ENCODE data around the gene TIGAR. TPM values are rescaled to one million over a fixed set of nuclear protein-coding genes. Genes with fewer than 3 reads are reported as not detected.

Gene TIGAR
- total RNA-seq (2021): 23.4 and 27.5 TPM in 2 replicates
- long read RNA-seq, transcript TIGAR-201 (6 exons, 2,782 nt): major isoform, 146 of 163 reads
- long read RNA-seq, partial matches to known transcripts: 0 of 163 reads
- long read RNA-seq, other reads (novel, unspliced or antisense): 17 of 163 reads

- no peak within 1 kb of the TSS for H3K23ac ChIP-seq (ENCODE audit: insufficient read length, low read depth, low read length)
- H2AK5ac ChIP-seq (ENCODE audit: insufficient read length, low read length): no peak within 1 kb of the TSS
- no peak within 1 kb of the TSS for H2BK15ac ChIP-seq (ENCODE audit: low read depth, low read length)
- Mint-ChIP-seq H3K9me3 (peaks cover 3 to 4% of the 10 kb centered on the region in 2 experiments), H3K27me3 (ENCODE audit: low read depth) (peaks cover 24% of the 10 kb centered on the region), H3K4me1 (peaks cover 20% of the 10 kb centered on the region in 2 experiments), H3K27ac (peak within 1 kb of the TSS; percentile 80 to 98 (median 96); a peak in 6 of 7 replicates), H3K4me3 (peak within 1 kb of the TSS; percentile 89 to 91), H3K36me3 (ENCODE audit: insufficient read depth in 1 of 3, low read depth in 3 of 3) (peaks cover 10 to 17% (median 13%) of the 10 kb centered on the region in 3 experiments)
- peak within 1 kb of the TSS; percentile 84; the same call in 1 of the 2 replicates for H3K14ac ChIP-seq (ENCODE audit: insufficient read depth, low read length)
- H2BK5ac ChIP-seq (ENCODE audit: insufficient read length, low read length): no peak within 1 kb of the TSS
- H3K9ac ChIP-seq (ENCODE audit: extremely low read depth, insufficient read length, low read length): peak within 1 kb of the TSS; percentile 82
- H3K4ac ChIP-seq (ENCODE audit: low read depth, low read length): no peak within 1 kb of the TSS; the same call in 1 of the 2 replicates
- no peak within 1 kb of the TSS for H4K5ac ChIP-seq (ENCODE audit: insufficient read length, low read depth, low read length)
- peak within 1 kb of the TSS; percentile 54 for H3K4me2 ChIP-seq (ENCODE audit: insufficient read depth, insufficient read length, low read length)
- H4K8ac ChIP-seq (replicated peaks; ENCODE audit: insufficient read length, low read depth, low read length): no peak within 1 kb of the TSS
- H4K20me1 ChIP-seq (ENCODE audit: control insufficient read depth, insufficient read depth, insufficient read length): no peaks in the 10 kb centered on the region
- peak; percentile 97 for DNase-seq
- H2BK20ac ChIP-seq (ENCODE audit: low read depth, low read length, poor library complexity, severe bottlenecking): no peak within 1 kb of the TSS
- no peak within 1 kb of the TSS for H3K27ac ChIP-seq (ENCODE audit: insufficient read length, low read depth, low read length)
- no peak within 1 kb of the TSS for H2AFZ ChIP-seq (ENCODE audit: low read length)
- peaks cover 7% of the 10 kb centered on the region for H3K79me1 ChIP-seq (ENCODE audit: insufficient read depth, low read depth, low read length, poor library complexity, severe bottlenecking)
- no peak within 1 kb of the TSS for H4K91ac ChIP-seq (ENCODE audit: insufficient read length, low read depth, low read length)
- H2BK120ac ChIP-seq (ENCODE audit: low read depth, low read length, poor library complexity, severe bottlenecking): no peak within 1 kb of the TSS
- H2BK12ac ChIP-seq (ENCODE audit: insufficient read length, low read depth, low read length): no peak within 1 kb of the TSS
- H3K18ac ChIP-seq (ENCODE audit: insufficient read length, low read depth, low read length): peak within 1 kb of the TSS; percentile 81
- H3K9me3 ChIP-seq (ENCODE audit: control insufficient read depth, low read depth, low read length): no peaks in the 10 kb centered on the region
- H3K79me2 ChIP-seq (ENCODE audit: insufficient read depth, low read length): peaks cover 2% of the 10 kb centered on the region; the same call in 1 of the 2 replicates
- no peak within 1 kb of the TSS for H3K56ac ChIP-seq (ENCODE audit: insufficient read length, low read depth, low read length)
- H3K4me1 ChIP-seq (ENCODE audit: insufficient read depth, low read length): no peaks in the 10 kb centered on the region; the same call in 1 of the 2 replicates
- H3K23me2 ChIP-seq (ENCODE audit: insufficient read length, low read depth, low read length, poor library complexity, severe bottlenecking): peaks cover 4% of the 10 kb centered on the region
- WGBS (ENCODE audit: extremely low coverage, insufficient read length, low lambda C conversion rate): no CpG with 5 or more reads among the region's 76 CpGs
- H3T11ph ChIP-seq (ENCODE audit: low read length): no peak within 1 kb of the TSS
- TF ChIP-seq CTCF (conservative IDR thresholded peaks at IDR 0.05): no peak
- H3K27me3 ChIP-seq (ENCODE audit: insufficient read depth, low read length): no peaks in the 10 kb centered on the region
These were observed at the start of gene TIGAR for GRCh38 chr12:4320853-4321701. Gene TIGAR (plus strand): TSS chr12:4321213. CDS start chr12:4321272, 59 bp downstream.
